Ramos (cell line): ENCODE results near the gene EXOG.
"Not testable (repeated sequence)": the region's sequence is repeated elsewhere in the genome, so short reads cannot be mapped to it uniquely, and the experiment has no call there.

Source experiments
- in situ Hi-C: fragments of 300-500 bp; cut with MboI; formaldehyde crosslinking; loops from one replicate; pipeline ENCODE4 v1.14.3; 2022; ENCODE audit warnings: low sequenced_read_pairs; ENCODE audit not compliant: unreplicated experiment

The EXOG gene

GRCh38 chr3:38556640-38557358, 60.7 kb downstream of the EXOG start:
- in situ Hi-C loops, result no loop called here

- in situ Hi-C loops, result no loop called here
These were observed 62.7 kb downstream of the EXOG start for GRCh38 chr3:38558864-38559263.

- in situ Hi-C loops, result no loop called here
These were observed 64.1 kb downstream of the EXOG start for GRCh38 chr3:38560284-38560683.

- in situ Hi-C loops, result no loop called here
These were observed 65.0 kb downstream of the EXOG start for GRCh38 chr3:38560996-38561717.

- in situ Hi-C loops, result no loop called here
These were observed 65.8 kb downstream of the EXOG start for GRCh38 chr3:38561746-38562466.

- in situ Hi-C loops, result no loop called here
These were observed 66.4 kb downstream of the EXOG start for GRCh38 chr3:38562467-38562925.

GRCh38 chr3:38563070-38563885, 67.1 kb downstream of the EXOG start:
- in situ Hi-C loops, result no loop called here

- in situ Hi-C loops, result no loop called here
These were observed 67.7 kb downstream of the EXOG start for GRCh38 chr3:38563886-38564270.

GRCh38 chr3:38564631-38565338, 68.6 kb downstream of the EXOG start:
- in situ Hi-C loops, result no loop called here

GRCh38 chr3:38565339-38566214, 69.4 kb downstream of the EXOG start:
- in situ Hi-C loops, result no loop called here

GRCh38 chr3:38566215-38566528, 70.0 kb downstream of the EXOG start:
- in situ Hi-C loops, result no loop called here

GRCh38 chr3:38566794-38567193, 70.7 kb downstream of the EXOG start:
- in situ Hi-C loops, result not testable (repeated sequence)

- in situ Hi-C loops, result no loop called here
These were observed 71.4 kb downstream of the EXOG start for GRCh38 chr3:38567498-38567897.

- in situ Hi-C loops, result no loop called here
These were observed 77.0 kb downstream of the EXOG start for GRCh38 chr3:38573111-38573510.

- in situ Hi-C loops, result no loop called here
These were observed 77.4 kb downstream of the EXOG start for GRCh38 chr3:38573556-38573955.

GRCh38 chr3:38574411-38575278, 78.5 kb downstream of the EXOG start:
- in situ Hi-C loops, result no loop called here

- in situ Hi-C loops, result no loop called here
These were observed 79.2 kb downstream of the EXOG start for GRCh38 chr3:38575279-38575843.
